Muscle layer of duodenum (tissue), 2 donors: ENCODE data around the gene GKN1.

Experiments used
- H3K27ac ChIP-seq: one replicate; pipeline ENCODE4 v1.7.0; 2013; ENCODE audit warnings: mild to moderate bottlenecking, low read length
- H3K27me3 ChIP-seq: one replicate; pipeline ENCODE4 v1.7.0; 2013; ENCODE audit warnings: low read depth, mild to moderate bottlenecking, control low read depth, low read length
- H3K36me3 ChIP-seq, 2 donors: one replicate each; pipeline ENCODE4 v1.7.0; 2013; ENCODE audit warnings: low read length in 2 of 2, control low read depth in 1 of 2, mild to moderate bottlenecking in 1 of 2; ENCODE audit not compliant: insufficient read depth in 2 of 2, control insufficient read depth in 1 of 2
- H3K4me1 ChIP-seq, 2 donors: one replicate each; pipeline ENCODE4 v1.7.0; 2013; ENCODE audit warnings: low read length in 2 of 2, mild to moderate bottlenecking in 2 of 2, control low read depth in 1 of 2, moderate library complexity in 1 of 2; ENCODE audit not compliant: insufficient read depth in 2 of 2, control insufficient read depth in 1 of 2
- H3K4me3 ChIP-seq, 2 donors: one replicate each; pipeline ENCODE4 v1.7.0; 2013; ENCODE audit warnings: low read length in 2 of 2, low read depth in 1 of 2, mild to moderate bottlenecking in 1 of 2
- H3K9me3 ChIP-seq, 2 donors: one replicate each; pipeline ENCODE4 v1.7.0; 2013; ENCODE audit warnings: low read length in 2 of 2, control low read depth in 1 of 2, mild to moderate bottlenecking in 1 of 2; ENCODE audit not compliant: control insufficient read depth in 1 of 2
- donor health status: healthy.

Gene GKN1

DNA sequence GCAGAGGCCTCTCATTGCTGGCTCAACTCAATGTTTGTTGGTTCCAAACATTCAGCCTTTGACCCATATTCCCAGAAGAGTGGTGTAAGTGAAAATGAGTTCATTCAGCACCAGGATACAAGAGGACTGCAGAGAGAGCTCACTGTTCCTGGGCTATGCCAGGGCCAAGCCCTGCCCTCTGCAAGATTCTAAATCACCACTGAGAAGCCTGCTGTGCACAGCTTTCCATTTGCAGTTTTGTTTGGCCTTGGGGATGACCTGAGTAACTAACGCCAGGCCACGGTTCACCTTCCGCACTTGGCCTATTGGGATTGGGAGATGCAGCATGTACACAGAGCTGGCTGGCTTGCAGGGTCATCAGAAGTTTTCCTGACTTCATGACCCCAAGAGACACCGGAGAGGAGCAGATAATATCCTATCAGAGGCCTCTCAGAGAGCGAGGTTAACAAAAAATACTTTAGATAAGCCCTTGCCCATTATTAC, 12.6 kb downstream of the GKN1 start:
- H3K4me1 ChIP-seq = no peaks in the 10 kb centered on the region
- no peak overlapping the region for H3K4me3 ChIP-seq
- H3K9me3 ChIP-seq = peaks cover 0 to 4% of the 10 kb centered on the region in 2 donors
- no peaks in the 10 kb centered on the region for H3K27me3 ChIP-seq
- no peak overlapping the region for H3K27ac ChIP-seq
- H3K36me3 ChIP-seq = no peaks in the 10 kb centered on the region

- H3K27ac ChIP-seq = no peak overlapping the region
- H3K4me1 ChIP-seq = no peaks in the 10 kb centered on the region
- H3K4me3 ChIP-seq = no peak overlapping the region
- no peaks in the 10 kb centered on the region for H3K36me3 ChIP-seq
- H3K27me3 ChIP-seq = no peaks in the 10 kb centered on the region
- peaks cover 0 to 4% of the 10 kb centered on the region in 2 donors for H3K9me3 ChIP-seq
Observed at GRCh38 chr2:68989035-68989434, 14.6 kb downstream of the GKN1 start.

DNA sequence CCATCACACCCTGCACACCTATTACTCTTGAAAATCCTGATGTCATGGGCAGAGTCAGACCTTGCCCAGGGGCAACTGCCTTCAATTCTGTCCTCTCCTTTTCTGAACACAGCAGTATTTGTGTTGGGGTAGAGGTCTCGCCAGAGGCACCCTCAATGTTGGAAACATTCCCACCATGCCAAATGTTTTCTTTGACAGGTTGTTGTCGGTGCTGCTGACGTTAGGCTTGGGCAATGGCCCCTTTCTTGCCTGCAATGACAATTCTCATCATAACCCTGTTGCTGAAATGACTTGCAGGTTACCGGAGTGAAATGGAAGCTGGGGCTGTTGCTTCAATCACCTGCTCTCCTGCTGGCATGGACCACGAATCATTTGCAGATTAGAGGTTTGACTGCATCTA, 17.9 kb downstream of the GKN1 start:
- H3K27me3 ChIP-seq = no peaks in the 10 kb centered on the region
- H3K9me3 ChIP-seq = no peaks in the 10 kb centered on the region
- no peaks in the 10 kb centered on the region for H3K4me1 ChIP-seq
- H3K27ac ChIP-seq = no peak overlapping the region
- no peaks in the 10 kb centered on the region for H3K36me3 ChIP-seq
- no peak overlapping the region for H3K4me3 ChIP-seq

- H3K9me3 ChIP-seq = no peaks in the 10 kb centered on the region
- H3K36me3 ChIP-seq = no peaks in the 10 kb centered on the region
- no peak overlapping the region for H3K27ac ChIP-seq
- H3K4me1 ChIP-seq = no peaks in the 10 kb centered on the region
- H3K27me3 ChIP-seq = no peaks in the 10 kb centered on the region
- H3K4me3 ChIP-seq = no peak overlapping the region
Observed at GRCh38 chr2:68992933-68993332, 18.5 kb downstream of the GKN1 start.

- Histone ChIP-seq H3K9me3 (no peaks in the 10 kb centered on the region), H3K4me1 (no peaks in the 10 kb centered on the region), H3K4me3 (no peak overlapping the region), H3K27ac (no peak overlapping the region), H3K27me3 (no peaks in the 10 kb centered on the region), H3K36me3 (no peaks in the 10 kb centered on the region)
Observed at GRCh38 chr2:68993660-68994059, 19.2 kb downstream of the GKN1 start.

DNA sequence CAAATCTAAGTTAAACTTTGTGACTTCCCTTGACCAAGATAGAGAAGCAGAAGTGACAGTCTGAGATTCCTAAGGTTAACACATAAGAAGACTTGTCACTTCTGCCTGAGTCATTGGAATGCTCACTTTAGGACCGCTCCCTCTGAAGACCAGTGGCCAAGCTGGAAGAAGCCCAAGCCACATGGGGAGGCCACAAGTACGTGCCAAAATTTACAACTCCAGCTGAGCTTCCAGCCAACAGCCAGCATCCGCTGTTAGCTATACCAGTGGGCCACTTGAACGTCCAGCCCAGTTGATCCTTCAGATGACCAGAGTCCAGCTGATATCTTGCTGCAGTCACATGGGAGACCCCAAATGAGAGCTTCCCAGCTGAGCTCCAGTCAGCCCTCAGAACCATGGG, 20.4 kb downstream of the GKN1 start:
- no peaks in the 10 kb centered on the region for H3K4me1 ChIP-seq
- no peaks in the 10 kb centered on the region for H3K36me3 ChIP-seq
- H3K4me3 ChIP-seq = no peak overlapping the region
- no peaks in the 10 kb centered on the region for H3K9me3 ChIP-seq
- no peaks in the 10 kb centered on the region for H3K27me3 ChIP-seq
- no peak overlapping the region for H3K27ac ChIP-seq

GRCh38 chr2:68995916-68996315, 21.5 kb downstream of the GKN1 start:
- no peaks in the 10 kb centered on the region for H3K9me3 ChIP-seq
- H3K4me1 ChIP-seq = no peaks in the 10 kb centered on the region
- no peaks in the 10 kb centered on the region for H3K36me3 ChIP-seq
- H3K27ac ChIP-seq = no peak overlapping the region
- H3K27me3 ChIP-seq = no peaks in the 10 kb centered on the region
- H3K4me3 ChIP-seq = no peak overlapping the region

DNA sequence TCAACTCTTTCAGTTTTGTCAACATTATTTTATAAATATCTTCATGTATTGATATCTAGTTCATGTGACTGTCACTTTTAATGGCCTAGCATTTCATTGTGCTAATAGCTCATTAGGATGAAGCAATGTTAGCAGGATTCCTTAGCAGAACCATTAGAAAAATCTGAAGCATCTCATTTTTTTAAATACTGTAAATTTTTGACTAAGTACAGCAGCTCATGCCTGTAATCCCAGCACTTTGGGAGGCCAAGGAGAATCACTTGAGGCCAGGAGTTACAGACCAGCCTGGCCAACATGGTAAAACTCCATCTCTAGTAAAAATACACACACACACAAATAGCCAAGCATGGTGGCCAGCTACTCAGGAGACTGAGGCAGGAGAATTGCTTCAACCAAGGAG, 23.0 kb downstream of the GKN1 start:
- Histone ChIP-seq H3K4me1 (no peaks in the 10 kb centered on the region), H3K27ac (no peak overlapping the region), H3K36me3 (no peaks in the 10 kb centered on the region), H3K4me3 (no peak overlapping the region), H3K27me3 (no peaks in the 10 kb centered on the region), H3K9me3 (no peaks in the 10 kb centered on the region)

- H3K27me3 ChIP-seq = no peaks in the 10 kb centered on the region
- H3K4me3 ChIP-seq = no peak overlapping the region
- no peak overlapping the region for H3K27ac ChIP-seq
- no peaks in the 10 kb centered on the region for H3K36me3 ChIP-seq
- no peaks in the 10 kb centered on the region for H3K9me3 ChIP-seq
- H3K4me1 ChIP-seq = no peaks in the 10 kb centered on the region
Observed at GRCh38 chr2:69001879-69002278, 27.4 kb downstream of the GKN1 start.

DNA sequence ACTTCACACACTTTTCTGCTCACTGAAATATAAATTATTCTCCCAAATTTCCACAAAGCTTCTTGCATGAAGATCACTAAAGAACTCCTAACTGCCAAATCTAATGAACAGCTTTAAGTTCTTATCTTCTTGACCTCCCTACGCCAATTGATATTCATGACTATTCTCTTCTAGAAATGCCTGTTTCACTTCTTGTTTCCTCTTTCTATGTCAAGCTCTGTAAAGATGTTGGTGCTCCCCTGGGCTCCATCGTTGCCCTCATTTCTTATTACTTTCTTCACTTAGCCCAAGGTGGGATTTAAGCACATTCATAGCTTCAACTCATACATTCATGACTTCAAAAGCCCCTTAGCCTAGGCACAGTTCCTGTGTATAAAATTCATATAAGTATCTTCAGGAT, 29.3 kb downstream of the GKN1 start:
- Histone ChIP-seq H3K36me3 (no peaks in the 10 kb centered on the region), H3K4me1 (no peaks in the 10 kb centered on the region)

DNA sequence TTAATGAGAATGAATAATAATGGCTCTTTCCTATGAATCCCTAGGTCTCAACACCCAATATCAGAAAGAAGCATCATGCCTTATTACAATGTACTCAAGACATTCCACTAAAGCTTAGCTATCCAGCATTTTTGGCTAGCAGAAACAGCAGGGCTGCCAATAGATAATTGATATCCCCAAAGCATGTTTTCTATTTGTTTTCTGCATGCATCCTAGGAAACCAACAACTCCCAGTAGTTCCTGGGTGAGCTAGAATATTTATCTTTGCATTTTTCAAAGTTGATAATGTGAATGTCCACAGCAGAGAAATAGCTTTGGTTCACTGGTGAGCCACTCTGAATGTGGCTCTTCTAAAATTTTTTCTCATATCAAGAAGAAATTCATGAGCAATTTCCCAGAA, 32.7 kb downstream of the GKN1 start:
- H3K27me3 ChIP-seq = no peaks in the 10 kb centered on the region
- no peaks in the 10 kb centered on the region for H3K4me1 ChIP-seq
- H3K9me3 ChIP-seq = no peaks in the 10 kb centered on the region
- H3K4me3 ChIP-seq = no peak overlapping the region
- H3K27ac ChIP-seq = no peak overlapping the region
- H3K36me3 ChIP-seq = no peaks in the 10 kb centered on the region

More for the DNA sequence above, 29.3 kb downstream of the GKN1 start:
- H3K4me3 ChIP-seq = no peak overlapping the region
- no peaks in the 10 kb centered on the region for H3K9me3 ChIP-seq
- no peak overlapping the region for H3K27ac ChIP-seq
- H3K27me3 ChIP-seq = no peaks in the 10 kb centered on the region

DNA sequence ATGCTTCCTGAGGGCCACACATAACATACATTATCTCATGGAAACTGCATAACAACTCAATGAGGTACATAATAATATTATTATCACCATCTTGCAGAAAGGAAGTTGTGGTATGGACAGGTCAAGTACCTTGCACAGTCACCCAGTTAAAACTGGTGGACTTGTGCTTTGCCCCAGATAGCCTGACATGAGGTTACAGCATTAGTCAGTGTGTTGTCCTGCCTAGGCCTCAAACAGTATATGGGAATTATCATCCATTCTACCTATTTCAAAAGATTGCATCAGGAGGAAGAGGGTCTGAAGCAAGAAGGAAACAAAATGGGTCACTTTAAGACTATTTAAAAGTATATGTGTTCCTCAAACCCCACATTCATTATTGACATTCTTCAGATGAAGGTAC, 33.2 kb downstream of the GKN1 start:
- peaks cover 0 to 4% of the 10 kb centered on the region in 2 donors for H3K4me1 ChIP-seq
- no peaks in the 10 kb centered on the region for H3K36me3 ChIP-seq
- H3K27ac ChIP-seq = no peak overlapping the region
- H3K4me3 ChIP-seq = no peak overlapping the region
- no peaks in the 10 kb centered on the region for H3K27me3 ChIP-seq
- H3K9me3 ChIP-seq = no peaks in the 10 kb centered on the region
